GM21737 (cell line): ENCODE results near the gene BDH1.
"Not testable (repeated sequence)": the region's sequence is repeated elsewhere in the genome, so short reads cannot be mapped to it uniquely, and the experiment has no call there.

ENCODE experiments used
- ATAC-seq: cut with Tn5 transposase; IDR thresholded peaks from one replicate; pipeline ENCODE4 v1.9.1; 2021; ENCODE audit warnings: mild to moderate bottlenecking, moderate library complexity; ENCODE audit not compliant: unreplicated experiment

Gene BDH1

GRCh38 chr3:197521277-197522182, 34.2 kb downstream of the BDH1 start:
- no peak for ATAC-seq

DNA sequence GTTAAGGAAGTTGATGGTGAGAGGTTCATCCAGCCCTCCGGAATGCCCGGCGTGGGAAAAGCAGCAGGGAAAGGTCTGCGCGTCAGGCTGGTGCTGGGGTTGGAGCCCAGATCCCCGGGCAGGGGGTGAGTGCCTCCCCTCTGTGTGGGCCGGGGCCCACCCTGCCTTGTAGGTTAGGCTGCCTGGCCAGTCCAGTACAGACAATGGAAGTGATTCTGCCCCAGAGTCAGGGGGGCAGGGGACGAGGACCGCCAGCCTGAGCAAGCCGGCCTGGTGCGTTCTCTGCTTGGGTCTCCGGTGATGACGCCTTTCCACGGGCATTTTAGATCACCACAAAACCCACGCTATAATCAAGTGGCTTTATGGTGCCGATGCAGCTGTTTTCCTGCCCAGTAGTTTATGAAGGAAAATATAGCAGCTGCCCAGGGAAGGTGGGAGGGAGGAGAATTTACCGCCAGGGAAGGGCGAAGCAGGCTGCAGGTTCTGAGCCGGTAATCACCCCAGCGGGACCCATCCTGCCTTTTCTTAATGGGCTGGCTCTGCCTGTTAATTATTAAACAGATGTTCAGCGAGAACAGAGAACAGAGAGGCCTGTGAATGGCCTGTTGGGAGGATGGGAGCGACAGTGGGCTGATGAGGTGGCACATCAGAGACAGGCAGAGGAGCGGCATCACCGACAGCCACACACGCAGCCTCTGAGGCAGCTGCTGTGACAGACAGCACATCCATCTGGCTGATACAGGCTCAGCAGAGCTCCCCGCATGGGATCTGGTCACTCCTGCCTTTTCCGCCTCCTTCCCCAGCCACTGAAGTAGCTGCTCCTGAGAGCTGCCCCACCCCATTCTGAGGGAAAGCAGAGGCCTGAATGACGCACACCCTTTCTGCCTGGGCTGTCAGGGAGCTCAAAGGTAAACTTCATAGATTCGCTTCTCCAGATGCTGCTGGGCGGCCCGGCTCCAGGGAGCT, 35.2 kb downstream of the BDH1 start:
- no peak for ATAC-seq

GRCh38 chr3:197519801-197520211, 36.0 kb downstream of the BDH1 start:
- no peak for ATAC-seq

- no peak for ATAC-seq
Observed at GRCh38 chr3:197518881-197519421, 36.8 kb downstream of the BDH1 start.

GRCh38 chr3:197517922-197518683, 37.7 kb downstream of the BDH1 start:
- ATAC-seq, result not testable (repeated sequence)

GRCh38 chr3:197516890-197517606, 38.7 kb downstream of the BDH1 start:
- ATAC-seq, result not testable (repeated sequence)

DNA sequence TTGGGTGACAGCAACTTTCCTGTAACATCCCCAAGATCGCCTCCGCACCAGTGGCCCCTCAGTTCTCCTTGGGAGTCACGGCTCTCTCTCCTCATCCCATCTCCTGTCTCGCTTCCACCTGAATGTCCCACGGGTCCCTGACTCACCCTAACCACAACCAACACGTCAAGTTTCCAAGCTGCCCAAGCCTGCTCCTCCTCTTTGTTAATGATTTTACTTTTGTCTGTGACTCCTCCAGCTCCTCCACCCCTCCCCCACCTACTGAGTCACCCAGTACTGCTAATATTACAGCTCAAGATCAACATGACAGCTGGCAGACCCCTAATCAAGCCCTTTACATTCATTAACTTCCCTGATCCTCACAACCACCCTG, 39.3 kb downstream of the BDH1 start:
- ATAC-seq, result no peak

GRCh38 chr3:197514786-197515355, 40.9 kb downstream of the BDH1 start:
- no peak for ATAC-seq

DNA sequence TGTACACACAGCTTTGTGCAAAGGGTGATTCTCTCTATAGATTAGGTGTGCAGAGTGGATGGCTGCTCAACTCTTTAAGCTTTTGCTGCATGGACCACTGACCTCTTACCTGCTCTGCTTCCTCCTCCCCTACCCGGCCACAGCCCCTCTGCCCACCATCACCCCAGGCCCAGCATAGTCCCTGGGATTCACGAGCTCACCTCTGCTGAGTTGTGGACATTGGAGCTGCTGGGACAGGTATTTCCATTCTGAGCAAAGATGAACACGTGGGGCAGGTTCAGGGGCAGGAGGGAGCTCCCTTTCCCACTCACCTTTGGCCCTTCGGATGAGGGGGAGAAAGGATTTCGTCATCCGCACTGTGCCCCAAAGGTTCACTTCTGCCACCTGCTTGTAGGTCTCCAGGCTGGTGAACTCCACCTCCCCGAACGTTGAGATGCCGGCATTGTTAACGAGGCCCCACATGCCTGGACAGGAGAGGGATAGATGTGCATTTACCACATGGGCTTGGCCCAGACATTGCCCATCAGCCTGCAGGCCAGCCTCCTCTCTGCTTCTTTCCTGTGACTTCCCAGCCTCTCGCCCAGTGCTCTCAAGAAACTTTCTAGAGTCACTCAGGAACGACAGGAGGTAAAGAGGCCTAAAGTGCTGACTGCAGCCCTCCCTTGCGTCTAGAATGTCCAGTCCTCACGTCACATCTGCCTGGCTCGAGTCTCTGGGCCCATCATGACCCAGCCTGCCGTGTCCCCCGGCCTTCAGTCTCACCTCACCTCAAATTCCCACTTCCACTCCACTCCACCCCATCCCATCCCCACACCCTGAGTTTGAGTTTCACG, 41.6 kb downstream of the BDH1 start:
- no peak for ATAC-seq

- no peak for ATAC-seq
Observed at GRCh38 chr3:197512691-197513571, 42.8 kb downstream of the BDH1 start.

DNA sequence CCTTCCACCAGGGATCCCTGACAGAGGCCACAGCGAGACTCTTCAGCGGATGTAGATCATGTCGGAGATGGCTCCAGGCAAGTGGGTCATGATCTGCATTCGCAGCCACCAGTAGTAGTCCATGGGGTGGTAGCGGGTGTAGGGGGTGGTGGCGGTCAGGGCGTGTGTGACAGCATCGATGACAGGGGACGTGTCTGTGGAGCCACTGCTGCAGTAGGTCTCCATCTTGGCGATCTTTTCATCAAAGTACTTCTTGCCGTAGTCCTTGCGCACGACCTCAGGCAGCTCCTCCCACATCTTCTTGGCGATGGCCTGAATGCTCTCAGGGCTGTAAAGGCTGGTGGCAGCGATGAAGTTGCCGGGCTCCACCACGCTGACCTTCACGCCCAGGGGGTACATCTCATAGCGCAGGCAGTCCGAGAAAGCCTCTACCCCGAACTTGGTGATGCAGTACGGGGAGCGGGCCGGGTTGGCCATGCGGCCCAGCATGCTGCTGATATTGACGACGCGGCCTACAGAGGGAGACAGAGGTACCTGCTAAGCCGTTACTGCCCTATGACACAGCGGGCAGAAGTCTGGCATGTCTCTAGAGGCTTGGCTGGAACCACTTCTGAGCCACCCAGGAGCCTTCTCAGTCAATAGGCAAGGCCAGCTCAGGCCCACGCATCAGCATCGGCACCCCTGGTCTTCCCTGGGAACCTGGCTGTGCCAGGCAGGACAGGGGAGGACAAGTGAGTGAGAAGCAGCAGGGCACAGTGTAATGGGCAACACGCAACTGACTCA, 43.7 kb downstream of the BDH1 start:
- ATAC-seq, result no peak

DNA sequence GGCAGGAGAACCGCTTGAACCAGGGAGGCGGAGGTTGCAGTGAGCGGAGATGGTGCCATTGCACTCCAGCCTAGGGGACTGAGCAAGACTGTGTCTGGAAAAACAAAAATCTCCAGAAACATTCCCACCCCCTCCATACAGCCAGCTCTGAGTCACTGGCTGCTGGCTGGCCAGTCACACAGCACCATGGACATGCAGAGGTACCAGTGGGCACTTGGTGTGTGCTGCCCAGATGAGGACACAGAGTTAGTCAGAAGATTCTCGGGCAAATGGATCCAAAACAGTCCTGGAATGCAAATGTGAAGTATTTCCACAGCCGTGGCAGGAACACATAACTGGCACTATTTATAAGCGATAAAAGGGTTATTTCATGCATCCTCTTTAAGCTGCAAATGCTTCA, 44.6 kb downstream of the BDH1 start:
- no peak for ATAC-seq

DNA sequence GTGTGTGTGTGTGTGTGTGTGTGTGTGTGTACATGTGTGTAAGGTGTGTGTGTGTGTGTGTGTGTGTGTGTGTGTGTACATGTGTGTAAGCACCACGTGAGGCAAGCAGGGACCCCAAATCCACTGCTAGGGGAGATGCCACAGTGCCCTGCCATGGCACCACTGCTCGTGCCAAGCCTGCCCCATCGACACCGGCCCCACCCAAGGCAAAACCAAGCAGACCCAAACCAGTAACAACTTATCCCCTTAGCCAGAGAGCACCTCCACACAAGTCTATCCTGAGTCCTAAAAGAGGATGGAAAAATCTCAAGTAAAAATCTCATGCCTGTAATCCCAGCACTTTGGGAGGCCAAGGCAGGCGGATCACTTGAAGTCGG, 45.1 kb downstream of the BDH1 start:
- ATAC-seq, result no peak

DNA sequence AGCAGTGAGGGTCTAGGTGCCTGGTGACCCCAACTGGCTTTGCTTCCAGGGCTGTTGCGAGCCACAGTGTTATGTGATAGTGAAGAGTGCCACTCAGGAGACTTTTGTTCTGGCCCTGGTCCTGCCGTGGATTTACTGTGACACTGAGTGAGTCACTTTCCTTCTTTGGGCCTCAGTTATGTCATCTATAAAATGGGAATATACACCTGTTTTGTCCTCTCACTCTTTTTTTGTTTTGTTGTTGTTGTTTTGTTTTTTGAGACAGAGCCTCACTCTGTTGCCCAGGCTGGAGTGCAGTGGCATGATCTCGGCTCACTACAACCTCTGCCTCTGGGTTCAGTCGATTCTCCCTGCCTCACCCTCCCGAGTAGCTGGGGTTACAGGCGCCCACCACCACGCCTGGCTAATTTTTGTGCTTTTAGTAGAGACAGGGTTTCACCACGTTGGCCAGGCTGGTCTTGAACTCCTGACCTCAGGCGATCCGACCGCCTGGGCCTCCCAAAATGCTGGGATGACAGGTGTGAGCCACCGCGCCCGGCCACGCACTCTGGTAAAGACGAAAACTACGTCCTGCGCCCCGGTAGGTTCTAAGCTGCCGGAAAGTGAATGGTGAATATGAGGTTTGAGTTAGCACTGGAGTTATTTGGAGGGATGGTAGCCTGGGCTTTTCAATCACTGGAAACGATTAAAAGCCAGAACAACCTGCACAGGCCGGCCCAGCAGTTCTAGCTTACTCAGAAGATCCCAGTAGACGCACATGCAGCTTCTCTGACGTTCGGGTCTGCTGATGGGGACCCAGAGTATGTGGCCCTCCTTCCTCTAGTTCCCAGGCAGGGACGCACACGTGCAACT, 46.6 kb downstream of the BDH1 start:
- ATAC-seq, result no peak

- no peak for ATAC-seq
Observed at GRCh38 chr3:197508461-197508860, 47.3 kb downstream of the BDH1 start.

DNA sequence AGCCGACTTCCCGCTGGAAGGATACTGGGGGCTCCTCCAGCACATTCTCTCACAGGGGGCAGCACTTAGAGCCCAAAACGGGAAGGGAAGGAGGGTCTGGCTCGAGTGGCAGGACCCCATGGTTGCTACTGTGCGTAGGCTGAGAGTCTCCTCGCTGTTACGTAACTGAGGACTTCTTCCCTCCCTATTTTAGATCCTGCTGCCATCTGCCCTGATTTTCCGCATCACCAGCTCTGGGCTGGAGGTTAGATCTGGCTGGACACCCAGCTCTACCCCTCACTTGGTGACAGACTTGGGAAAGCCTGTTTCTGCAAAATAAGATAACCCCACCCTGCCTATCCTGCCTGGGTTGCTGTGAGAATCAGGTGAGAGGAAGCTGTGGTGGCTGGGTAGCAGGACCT, 47.7 kb downstream of the BDH1 start:
- no peak for ATAC-seq
